Fibroblast of pulmonary artery (primary cell): ENCODE data around the gene KCNH2.

Experiments used
- DNase-seq: peaks from one replicate; pipeline ENCODE4 v3.0.0-alpha.2; 2010; ENCODE audit warnings: low read depth
- H3K4me3 ChIP-seq: replicated peaks from 2 replicates; pipeline ENCODE4 v1.5.1; 2011; ENCODE audit warnings: low read depth, mild to moderate bottlenecking, control low read depth, low read length, moderate library complexity
- TF ChIP-seq, protein P1 (sequence below): IDR thresholded peaks from 2 replicates; pipeline ENCODE4 v1.5.1; 2011; ENCODE audit warnings: mild to moderate bottlenecking, control low read depth, low read length, inconsistent platforms; ENCODE audit errors: missing control alignments

Gene KCNH2

GRCh38 chr7:151011097-151011409 lies 32.9 kb upstream of the KCNH2 start:
- TF ChIP-seq, protein P1, sequence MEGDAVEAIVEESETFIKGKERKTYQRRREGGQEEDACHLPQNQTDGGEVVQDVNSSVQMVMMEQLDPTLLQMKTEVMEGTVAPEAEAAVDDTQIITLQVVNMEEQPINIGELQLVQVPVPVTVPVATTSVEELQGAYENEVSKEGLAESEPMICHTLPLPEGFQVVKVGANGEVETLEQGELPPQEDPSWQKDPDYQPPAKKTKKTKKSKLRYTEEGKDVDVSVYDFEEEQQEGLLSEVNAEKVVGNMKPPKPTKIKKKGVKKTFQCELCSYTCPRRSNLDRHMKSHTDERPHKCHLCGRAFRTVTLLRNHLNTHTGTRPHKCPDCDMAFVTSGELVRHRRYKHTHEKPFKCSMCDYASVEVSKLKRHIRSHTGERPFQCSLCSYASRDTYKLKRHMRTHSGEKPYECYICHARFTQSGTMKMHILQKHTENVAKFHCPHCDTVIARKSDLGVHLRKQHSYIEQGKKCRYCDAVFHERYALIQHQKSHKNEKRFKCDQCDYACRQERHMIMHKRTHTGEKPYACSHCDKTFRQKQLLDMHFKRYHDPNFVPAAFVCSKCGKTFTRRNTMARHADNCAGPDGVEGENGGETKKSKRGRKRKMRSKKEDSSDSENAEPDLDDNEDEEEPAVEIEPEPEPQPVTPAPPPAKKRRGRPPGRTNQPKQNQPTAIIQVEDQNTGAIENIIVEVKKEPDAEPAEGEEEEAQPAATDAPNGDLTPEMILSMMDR: no peak
- no peak for DNase-seq
- H3K4me3 ChIP-seq: no peak overlapping the region

- DNase-seq: peak; percentile 32
- TF ChIP-seq, protein P1: no peak
- no peak overlapping the region for H3K4me3 ChIP-seq
These were observed 32.4 kb upstream of the KCNH2 start for GRCh38 chr7:151010307-151011096.

DNA sequence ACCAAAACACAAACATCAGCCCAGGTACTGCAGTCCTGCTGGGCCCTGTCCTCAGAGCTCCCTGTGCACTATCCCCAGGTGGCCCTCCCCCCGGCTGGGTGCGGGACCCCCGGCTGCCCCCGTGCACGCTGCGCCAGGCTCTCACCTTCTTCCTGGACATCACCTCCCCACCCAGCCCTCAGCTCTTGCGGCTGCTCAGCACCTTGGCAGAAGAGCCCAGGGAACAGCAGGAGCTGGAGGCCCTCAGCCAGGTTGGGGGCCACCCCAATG lies 31.9 kb upstream of the KCNH2 start:
- no peak for DNase-seq
- no peak overlapping the region for H3K4me3 ChIP-seq
- TF ChIP-seq, protein P1: no peak

- DNase-seq: no peak
- TF ChIP-seq, protein P1: no peak
- H3K4me3 ChIP-seq: no peak overlapping the region
These were observed 31.4 kb upstream of the KCNH2 start for GRCh38 chr7:151009327-151010036.

GRCh38 chr7:151008511-151009323 lies 30.6 kb upstream of the KCNH2 start:
- TF ChIP-seq, protein P1: peak; percentile 67
- peak; percentile 60 for DNase-seq

GRCh38 chr7:151008143-151008510 lies 30.0 kb upstream of the KCNH2 start:
- peak overlapping the region; percentile 29 for H3K4me3 ChIP-seq
- DNase-seq: peak; percentile 44

More at GRCh38 chr7:151008511-151009323, 30.6 kb upstream of the KCNH2 start:
- peak overlapping the region; percentile 29 for H3K4me3 ChIP-seq

More at GRCh38 chr7:151008143-151008510, 30.0 kb upstream of the KCNH2 start:
- TF ChIP-seq, protein P1: no peak
